Measurements from ENCODE around the gene PTGS1.
"Not testable (repeated sequence)": the region's sequence is repeated elsewhere in the genome, so short reads cannot be mapped to it uniquely, and the experiment has no call there.

The PTGS1 gene

DNA sequence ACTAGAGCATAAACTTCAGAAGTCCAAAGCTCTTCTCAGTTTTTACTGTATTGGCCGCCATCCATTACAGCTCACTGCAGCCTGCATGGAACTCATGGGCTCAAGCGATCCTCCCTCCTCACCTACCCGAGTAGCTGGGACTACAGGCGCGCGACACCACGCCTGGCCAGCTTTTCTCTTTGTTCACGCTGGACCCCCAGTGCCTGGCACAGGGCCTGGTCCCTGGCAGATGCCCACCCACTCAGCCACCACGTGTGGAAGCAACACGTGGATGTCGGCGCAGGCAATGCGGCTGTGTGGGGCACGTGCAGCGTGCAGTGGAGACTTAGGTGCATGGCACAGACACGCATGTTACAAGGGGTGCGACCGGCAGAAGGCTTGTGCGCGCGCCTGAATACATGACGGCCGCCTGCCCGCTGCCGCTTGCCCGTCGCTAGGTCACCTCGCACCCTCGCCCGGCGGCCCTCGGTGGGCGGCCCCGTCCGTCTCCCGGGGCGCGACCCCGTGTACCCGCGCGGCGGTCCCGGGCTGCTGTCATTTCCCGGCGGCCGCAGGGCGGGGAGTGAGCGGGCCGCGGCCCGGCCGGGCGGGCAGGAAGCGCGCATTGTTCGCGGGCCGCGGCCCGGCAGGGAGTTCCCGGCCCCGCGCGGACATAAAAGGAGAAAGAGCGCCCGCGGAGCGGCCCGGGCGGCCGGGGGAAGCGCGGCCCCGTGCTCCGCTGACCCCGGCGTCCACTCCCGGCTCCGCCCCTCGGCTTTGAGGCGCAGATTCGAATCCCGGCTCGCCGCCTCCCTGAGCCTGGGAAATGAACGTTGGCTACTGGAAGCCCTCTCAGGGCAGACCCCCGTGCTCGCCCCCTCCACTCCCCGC lies 24.1 kb upstream of the PTGS1 start:
- DNase-seq (ENCODE audit: low read depth in 3 of 3, low spot score in 1 of 3) = no peak

DNA sequence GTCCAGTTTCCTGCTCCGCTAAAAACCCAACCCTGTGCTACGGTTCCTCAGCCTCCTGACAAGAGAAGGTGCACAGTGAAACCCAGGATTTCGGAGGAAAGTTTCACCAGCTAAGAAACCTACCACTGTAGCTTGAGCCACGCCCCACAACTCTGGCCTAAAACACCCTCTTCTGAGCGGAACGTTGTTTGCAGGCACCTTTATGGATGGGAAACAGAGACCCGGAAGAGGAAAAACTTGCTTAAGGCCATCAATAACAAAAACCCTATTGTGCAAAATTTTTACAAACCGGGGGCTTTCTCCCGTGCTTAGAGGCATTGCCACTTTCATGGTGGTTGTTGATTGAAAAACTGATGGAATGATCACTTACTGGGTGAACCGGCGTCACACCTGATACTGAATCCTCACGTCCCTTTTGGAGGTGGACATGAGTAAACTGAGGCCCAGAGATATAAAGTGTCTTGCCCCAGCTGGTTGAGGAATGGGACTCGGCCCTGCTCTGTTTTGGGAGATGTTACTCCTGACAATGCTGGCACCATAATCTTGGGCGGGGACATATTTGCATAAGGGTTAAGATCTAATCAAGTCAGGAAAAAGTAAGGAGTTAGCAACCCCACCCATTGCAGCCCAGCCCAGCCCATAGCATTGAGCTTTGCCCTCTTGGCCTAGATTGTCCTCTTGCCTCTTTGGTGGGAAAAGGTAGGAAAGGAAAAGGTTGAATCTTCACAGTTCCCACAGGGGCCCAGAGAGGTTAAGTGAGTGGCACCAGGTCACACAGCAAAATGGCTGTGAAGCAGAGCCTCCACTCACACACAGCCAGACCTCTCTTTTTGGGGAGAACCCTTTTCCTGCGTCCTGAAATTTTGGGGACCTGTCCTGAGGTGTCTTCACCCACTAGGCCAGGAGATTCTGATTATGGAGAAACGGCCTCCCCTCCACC lies 23.2 kb upstream of the PTGS1 start:
- no peak for DNase-seq (ENCODE audit: low read depth in 3 of 3, low spot score in 1 of 3)

DNA sequence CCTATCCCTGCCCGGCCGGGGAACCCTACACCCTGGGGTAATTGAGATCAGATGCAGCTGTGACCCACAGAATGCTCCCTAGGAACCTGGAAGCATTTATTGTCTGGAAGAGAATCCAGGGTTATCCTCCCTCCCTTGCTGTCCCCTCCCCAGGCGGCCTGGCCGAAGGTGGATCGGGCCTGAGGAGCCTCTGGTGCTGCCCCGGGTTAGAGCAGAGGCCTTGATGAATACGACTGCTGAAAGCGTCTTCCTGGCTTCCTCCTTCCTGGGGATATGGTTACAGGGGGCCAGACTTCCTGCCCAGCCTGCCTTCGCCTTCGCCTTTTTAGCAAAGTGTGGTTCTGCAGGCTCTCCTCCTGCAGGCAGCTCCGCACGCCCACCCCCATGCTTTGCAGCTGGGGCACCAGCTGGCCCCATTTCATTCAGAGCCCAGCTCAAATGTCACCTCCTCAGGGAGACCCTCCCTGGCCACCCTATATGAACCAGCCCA lies 22.5 kb upstream of the PTGS1 start:
- no peak for DNase-seq (ENCODE audit: low read depth in 3 of 3, low spot score in 1 of 3)

DNA sequence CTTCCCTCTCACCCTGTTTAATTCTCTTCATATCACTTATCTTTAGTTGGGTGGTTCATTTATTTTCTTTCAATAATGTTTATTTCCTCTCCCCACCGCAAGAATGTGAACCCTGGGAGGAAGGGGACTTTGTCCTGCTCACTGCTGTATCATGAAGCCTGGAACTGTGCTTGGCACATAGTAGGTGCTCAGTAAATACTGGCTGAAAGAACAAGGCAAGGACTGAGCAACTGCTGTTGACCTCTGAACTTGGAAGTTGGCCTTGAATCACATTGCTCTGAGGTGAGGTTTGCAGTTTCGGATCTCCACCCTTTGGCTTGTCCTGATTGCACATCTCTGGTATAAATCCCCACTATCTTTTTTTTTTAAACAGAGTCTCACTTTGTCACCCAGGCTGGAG lies 22.0 kb upstream of the PTGS1 start:
- DNase-seq (ENCODE audit: low read depth in 3 of 3, low spot score in 1 of 3) = no peak

DNA sequence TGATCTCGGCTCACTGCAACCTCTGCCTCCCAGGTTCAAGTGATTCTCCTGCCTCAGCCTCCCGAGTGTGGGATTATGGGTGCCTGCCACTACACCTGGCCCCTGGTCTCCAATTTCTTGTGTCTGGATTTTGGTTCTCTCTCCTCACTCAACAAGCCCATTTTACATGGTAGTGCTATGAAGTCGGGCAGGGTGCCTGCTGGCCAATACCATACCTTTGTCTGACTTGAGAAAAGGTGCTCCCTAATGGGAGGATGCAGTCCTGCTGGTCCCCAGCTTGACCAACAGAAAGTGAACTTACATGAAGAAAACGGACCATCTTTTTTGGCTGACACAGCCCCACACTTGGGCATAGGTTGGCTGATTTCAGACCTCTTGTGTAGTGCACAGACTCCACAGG lies 21.6 kb upstream of the PTGS1 start:
- DNase-seq (ENCODE audit: low read depth in 3 of 3, low spot score in 1 of 3) = no peak

DNA sequence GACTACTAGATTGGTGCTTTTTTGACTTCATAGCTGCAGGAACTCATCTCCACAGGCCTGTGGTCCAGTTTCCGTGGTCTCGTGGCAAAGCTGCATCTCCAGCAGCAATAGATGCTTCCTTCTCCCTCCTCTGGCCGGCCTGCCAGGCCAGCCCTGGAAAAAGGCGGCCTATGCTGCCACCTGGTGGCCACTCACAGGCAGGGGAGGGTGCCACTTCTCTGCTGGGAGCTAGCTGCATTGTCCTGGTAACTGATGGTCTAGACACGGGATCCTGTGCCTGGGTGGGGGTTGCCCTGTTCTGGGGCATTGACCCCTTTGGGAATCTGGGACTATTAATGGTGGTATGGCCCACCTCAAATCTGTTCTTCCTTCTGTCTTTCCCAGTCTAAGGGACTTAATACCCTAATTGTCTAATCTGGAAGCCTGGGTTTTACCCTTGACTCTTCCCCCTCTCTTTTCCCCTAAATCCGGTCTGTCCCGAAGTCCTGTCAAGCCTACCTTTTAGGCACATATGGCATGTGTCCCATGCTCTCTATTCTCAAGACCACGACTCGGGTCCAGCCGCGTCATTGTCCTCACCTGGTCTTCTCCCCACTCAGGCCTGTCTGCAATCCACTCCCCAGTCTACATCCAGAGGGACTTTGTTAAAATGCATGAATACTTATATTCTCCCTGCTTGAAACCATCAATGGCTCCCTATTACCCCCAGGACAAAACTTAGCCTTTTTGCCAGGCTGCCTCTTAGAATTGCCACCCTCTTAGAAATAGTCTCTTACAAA lies 20.1 kb upstream of the PTGS1 start:
- DNase-seq (ENCODE audit: low read depth in 3 of 3, low spot score in 1 of 3) = peak; percentile 43 to 66 (median 54)

DNA sequence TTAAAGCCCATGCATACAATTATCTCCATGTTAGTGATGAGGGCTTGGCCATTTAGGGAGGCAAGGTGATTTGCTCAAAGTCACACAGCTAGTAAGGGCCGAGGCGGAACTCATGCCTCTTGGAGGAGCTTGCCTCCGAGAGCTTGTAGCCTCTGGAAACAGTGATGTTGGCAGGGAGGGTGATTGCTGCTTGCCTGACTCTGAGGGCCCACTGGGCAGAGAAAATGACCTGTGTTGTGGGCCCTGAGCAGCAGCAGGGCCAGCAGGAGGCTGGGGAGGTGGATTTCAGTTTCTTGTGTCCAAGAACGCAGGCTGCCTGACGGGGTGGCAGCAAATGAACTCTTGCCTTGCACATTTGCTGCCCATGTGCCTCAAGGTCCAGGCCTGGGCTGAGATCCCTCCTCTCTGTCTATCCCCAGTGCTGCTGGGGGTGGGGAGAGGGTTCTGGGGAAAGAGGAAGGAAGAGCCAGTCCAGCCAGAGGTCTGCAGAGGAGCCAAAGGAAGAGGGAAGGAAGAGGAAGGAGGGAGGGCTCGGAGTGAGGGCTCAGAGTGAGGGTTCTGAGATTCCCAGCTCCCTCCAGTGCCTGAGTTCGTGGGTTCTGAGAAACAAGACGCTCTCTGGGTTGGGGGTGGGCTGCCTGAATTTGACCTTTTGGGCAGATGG lies 16.2 kb upstream of the PTGS1 start:
- no peak for DNase-seq (ENCODE audit: low read depth in 3 of 3, low spot score in 1 of 3)

DNA sequence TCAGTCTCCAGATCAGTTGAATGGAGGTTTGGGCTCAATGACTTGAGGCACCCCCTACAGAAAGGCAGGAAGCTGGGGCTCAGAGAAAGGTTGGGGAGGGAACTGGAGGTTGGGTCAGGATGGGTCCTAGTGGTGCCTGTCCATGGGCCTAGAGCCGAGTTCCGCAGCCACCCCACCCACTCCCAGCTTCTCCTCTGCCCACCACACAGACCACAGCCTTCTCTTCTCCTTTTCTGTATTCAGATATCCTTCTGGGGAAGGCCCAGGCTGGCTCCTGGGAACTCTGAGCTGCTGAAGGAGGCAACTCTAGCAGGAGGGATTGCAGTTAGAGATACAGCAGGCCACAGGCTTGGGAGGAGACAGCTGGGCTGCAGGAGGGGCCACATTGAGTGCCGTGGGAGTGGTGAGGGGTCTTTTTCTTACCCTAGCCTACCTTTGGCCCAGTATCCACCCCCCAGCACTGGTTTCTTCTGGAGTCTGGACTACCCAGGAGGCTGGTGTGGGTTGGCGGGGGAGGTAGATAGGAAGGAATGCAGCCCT lies 15.4 kb upstream of the PTGS1 start:
- no peak for DNase-seq (ENCODE audit: low read depth in 3 of 3, low spot score in 1 of 3)

DNA sequence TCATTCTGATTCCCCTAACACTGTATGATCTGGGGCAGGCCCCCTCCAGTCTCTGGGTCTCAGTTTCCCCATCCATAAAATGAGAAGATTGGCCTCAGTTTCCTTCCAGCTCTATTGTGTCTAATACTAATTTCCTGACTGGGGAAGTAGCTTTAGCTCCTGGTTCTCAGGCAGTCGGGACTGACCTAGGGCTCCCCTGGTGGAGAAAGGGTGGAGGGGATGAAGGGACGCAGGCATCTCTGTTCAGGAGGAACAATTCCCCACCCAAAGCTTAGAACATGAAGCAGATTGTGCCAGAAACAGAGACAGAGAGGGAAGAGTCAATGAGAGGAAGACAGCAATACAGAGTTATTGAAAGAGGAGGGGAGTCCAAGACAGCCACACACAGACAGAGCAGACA lies 14.2 kb upstream of the PTGS1 start:
- DNase-seq (ENCODE audit: low read depth in 3 of 3, low spot score in 1 of 3) = no peak

DNA sequence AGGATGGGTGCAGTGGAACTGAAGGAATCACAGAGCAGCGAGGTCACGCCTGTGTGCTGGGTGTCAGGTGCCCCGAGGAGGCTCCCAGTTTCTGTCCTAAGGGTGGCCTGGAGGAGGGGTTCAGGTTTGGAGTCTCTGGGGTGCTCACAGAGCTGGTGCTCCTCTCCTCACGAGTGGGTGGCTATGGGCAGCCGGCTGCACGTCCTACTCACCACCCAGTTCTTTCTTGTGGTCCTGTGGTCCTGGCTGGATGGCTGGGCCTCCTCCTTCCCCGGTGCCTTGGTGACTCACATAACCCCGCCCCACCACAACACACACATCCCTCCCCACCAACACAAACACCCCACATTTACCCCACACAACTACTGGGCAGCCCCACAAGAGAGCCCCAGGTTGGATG lies 9.9 kb upstream of the PTGS1 start:
- DNase-seq (ENCODE audit: low read depth in 3 of 3, low spot score in 1 of 3) = no peak

DNA sequence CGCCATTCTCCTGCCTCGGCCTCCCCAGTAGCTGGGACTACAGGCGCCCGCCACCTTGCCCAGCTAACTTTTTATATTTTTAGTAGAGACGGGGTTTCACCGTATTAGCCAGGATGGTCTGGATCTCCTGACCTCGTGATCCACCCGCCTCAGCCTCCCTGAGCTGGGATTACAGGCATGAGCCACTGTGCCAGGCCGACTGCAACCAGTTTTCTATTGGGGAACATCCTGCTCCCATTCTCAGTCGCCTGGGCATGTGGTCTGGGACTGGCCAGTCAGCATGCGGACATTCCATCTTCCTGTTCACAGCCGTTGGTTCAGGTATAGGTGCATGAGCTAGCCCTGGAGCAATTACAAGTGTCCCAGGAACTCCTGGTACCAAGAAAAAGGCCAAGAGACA lies 7.7 kb upstream of the PTGS1 start:
- not testable (repeated sequence) for DNase-seq (ENCODE audit: low read depth in 3 of 3, low spot score in 1 of 3)

DNA sequence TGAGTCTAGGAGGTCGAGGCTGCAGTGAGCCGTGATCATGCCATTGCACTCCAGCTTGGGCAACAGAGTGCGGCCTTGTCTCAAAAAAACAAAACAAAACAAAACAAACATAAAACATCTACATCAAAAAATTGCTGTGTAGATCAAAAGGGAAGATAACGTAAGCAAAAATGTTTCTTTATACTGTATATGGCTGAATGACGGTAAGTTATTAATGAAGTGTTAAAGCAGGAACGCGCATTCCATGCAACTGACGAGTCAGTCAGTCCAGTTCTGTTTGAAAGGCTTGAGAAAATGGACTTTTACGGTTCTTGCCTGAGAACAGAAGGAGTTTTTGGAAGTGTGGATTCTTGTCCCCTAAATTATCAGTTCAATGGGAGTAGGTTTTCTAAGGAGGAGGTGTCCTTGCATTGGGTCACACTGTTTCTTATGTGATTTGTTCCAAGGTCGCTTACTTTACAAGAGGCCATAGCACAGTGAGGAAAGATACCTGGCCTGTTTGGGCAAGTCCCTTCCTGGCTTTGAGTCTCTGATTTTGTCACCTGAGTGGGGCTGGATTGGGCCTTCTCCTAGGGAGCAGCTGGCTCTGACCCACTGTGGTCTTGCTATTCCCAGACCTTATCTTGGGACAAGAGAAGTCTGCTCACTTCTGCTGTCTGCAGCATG lies 6.6 kb upstream of the PTGS1 start:
- DNase-seq (ENCODE audit: low read depth in 3 of 3, low spot score in 1 of 3) = no peak

DNA sequence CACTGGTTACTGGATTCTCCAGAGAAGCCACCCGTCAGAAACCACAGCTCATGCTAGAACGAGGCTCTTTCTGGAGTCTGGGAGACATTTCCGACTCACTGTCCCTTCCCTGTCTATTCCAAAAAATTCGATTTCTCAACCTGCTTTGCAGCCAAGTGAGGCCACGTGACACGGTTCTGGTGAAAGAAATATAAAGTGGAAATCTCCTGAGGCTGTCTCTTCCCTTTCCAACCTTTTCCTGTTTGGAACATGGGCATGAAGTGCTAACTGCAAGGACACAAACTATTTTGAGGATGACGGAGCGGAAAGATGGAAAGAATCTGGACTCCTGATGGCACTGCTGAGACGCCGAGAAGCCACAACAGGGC lies 6.1 kb upstream of the PTGS1 start:
- no peak for DNase-seq (ENCODE audit: low read depth in 3 of 3, low spot score in 1 of 3)

DNA sequence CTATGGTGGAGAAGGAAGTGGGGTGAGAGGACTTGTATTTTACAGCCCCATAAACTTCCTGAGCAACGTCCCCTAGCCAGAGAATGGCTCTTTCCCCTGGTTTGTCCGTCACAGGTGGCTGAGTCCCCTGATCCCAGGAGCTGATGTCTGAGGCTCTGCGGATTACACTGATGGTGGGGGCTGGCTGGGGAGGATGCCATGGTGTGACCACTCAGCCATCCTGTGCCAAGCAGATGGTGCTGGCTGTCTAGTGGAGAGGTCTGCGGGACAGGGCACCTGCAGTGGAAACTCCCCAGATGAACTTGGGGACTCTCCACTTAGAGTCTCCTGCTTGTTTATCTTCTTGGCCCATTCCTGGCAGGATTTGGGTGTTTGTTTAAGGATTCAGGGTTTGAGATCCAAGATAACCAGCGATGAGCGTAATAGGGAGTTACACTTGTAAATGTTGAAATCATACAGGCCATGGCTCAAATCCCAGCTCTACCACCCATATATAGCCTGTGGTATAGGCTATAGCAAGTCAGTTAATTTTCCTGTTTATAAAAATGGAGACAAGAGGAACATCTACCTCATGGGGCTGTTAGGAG lies 4.7 kb upstream of the PTGS1 start:
- DNase-seq (ENCODE audit: low read depth in 3 of 3, low spot score in 1 of 3) = no peak

DNA sequence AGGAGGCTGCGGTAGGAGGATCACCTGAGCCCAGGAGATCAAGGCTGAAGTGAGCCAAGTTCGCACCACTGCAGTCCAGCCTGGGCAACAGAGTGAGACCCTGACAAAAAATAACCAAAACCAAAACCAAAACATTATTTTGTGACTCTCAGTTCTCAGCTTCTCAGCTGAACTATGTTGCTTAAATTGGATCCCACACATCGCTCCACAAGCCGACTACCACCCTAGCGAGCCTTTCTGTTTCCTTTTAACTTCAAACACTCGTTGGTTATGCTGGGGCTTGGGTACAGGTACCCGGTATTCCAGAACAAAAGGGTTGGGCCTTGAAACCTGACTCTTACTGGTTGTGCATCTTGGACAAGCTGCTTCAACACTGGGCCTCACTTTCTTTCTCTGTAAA lies 3.8 kb upstream of the PTGS1 start:
- no peak for DNase-seq (ENCODE audit: low read depth in 3 of 3, low spot score in 1 of 3)

DNA sequence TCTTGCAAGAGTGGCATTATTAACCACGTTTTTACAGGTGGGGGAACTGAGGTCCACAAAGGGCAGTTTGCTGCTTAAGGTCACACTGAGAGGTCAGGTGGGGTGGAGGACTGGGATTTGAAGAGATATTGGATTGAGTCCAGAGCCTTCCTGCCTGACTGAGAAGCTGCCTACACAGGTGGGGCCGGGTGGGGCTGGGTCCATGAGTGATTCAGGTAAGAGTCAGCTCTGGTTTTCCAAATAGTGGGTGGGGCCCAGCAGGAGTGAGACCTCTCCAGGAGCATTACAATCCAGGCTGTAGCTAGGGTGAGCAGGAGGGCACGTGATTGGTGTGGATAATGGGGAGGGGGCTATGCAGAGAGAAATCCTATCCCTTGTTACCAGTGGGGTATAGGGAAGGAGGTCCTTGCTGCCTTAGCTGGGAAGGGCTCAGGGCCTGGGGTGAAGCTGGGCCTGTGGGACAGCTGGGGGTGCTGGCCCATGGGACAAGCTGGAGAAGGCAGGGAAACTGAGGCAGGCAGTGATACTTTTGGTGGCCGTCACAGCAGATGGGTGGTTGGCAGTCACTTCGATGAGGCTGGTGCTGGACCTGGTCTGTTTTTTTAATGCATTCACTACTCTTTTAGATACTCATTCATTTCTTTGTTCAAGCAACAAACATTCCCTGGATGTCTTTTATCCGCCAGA lies 2.9 kb upstream of the PTGS1 start:
- no peak for DNase-seq (ENCODE audit: low read depth in 3 of 3, low spot score in 1 of 3)

DNA sequence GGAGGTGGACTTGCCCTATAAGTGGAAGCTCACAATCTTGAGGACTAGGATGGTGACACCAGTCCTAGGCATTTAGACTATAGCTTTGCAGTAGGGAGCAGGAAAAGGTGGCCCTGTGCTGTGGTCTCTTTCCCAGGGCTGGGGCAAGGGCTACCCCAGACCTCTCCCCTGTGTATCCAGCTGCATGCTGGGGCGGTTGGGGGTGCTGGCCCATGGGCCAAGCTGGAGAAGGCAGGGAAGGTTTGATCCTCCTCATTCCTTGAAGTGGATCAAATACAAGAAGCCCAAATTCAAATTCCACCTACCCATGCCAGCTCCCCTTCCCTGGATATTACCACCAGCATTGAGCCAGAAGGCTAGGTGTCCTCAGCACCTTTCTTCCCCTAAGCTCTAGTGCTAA lies 2.2 kb upstream of the PTGS1 start:
- DNase-seq (ENCODE audit: low read depth in 3 of 3, low spot score in 1 of 3) = no peak

DNA sequence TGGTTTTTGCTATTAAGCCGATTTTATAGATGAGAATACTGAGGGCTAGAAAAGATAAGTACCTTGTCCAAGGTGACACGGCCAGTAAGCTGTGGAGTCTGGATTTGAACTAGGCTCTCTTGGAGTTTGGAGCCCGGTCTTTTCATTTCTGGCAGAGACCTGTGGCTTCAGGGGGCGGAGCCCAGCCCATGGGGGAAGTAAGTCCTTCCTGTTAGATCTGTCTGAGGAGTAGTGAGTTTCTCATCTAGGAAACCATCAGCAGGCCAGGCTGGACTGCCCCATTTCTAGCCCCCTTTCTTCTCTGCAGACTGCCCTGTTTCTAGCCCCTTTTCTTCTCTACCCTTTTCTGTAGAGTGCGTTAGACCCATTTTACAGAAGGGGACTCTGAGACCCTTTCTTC lies 521 bp upstream of the PTGS1 start:
- no peak for DNase-seq (ENCODE audit: low read depth in 3 of 3, low spot score in 1 of 3)

DNA sequence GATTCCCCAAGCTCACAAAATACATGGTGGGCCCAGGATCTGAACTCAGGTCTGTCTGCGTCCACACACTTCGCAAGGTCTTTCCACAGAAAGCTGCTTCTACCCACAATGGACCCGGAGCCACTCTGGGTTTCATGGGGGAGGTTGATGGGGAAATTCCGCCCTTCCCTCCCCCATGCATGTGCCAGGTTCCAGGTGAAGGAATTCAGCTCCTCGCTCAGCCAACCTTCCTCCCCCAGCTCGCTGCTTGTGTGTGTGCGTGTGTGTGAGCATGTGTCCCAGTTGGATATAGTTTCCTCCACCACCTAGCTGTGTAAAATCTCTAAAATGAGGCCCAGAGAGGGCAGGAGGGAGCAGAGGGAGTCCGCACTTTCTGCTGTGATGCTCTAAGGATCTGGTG lies 1.0 kb downstream of the PTGS1 start:
- DNase-seq (ENCODE audit: low read depth in 3 of 3, low spot score in 1 of 3) = no peak
